ENCODE measurements around the gene MC3R. TPM values are rescaled to one million over a fixed set of nuclear protein-coding genes. Genes with fewer than 3 reads are reported as not detected.

Gene MC3R
- total and polyA plus RNA-seq, 4 donors: not detected

- WGBS: 77% methylated on average over 3 of the region's 3 CpGs
- Histone ChIP-seq H3K4me1 (ENCODE audit: control insufficient read depth in 4 of 4, insufficient read depth in 4 of 4, low read length in 3 of 4) (no peaks in the 10 kb centered on the region), H3K27ac (ENCODE audit: low read depth in 1 of 2, low read length in 2 of 2) (no peak overlapping the region), H3K9me3 (ENCODE audit: control insufficient read depth in 4 of 4, low read length in 3 of 4) (peaks cover 2 to 4% (median 4%) of the 10 kb centered on the region in 4 donors), H3K9ac (ENCODE audit: low read depth in 1 of 2, low read length in 2 of 2) (no peak overlapping the region), H3K4me3 (ENCODE audit: low read depth in 1 of 3, low read length in 3 of 3) (no peak overlapping the region), H3K27me3 (ENCODE audit: control insufficient read depth in 4 of 4, insufficient read depth in 4 of 4, low read length in 3 of 4) (peaks cover 0 to 2% (median 0%) of the 10 kb centered on the region in 4 donors), H3K36me3 (ENCODE audit: control insufficient read depth in 4 of 4, insufficient read depth in 3 of 4, low read depth in 1 of 4, low read length in 3 of 4) (no peaks in the 10 kb centered on the region)
- TF ChIP-seq FOXA2 (IDR thresholded peaks at IDR 0.05): no peak
- TF ChIP-seq RXRA (IDR thresholded peaks at IDR 0.05): no peak
- TF ChIP-seq CTCF (IDR thresholded peaks at IDR 0.05; ENCODE audit: low read depth, low read length, missing input control): no peak
- TF ChIP-seq HNF4A (conservative IDR thresholded peaks at IDR 0.05): no peak
- no peak for TF ChIP-seq SP1 (IDR thresholded peaks at IDR 0.05)
- no peak for TF ChIP-seq GABPA (IDR thresholded peaks at IDR 0.05 in 1 of 2, conservative IDR thresholded peaks at IDR 0.05 in 1 of 2)
- TF ChIP-seq RAD21 (IDR thresholded peaks at IDR 0.05): no peak
- TF ChIP-seq MAX (IDR thresholded peaks at IDR 0.05): no peak
- TF ChIP-seq JUND (IDR thresholded peaks at IDR 0.05): no peak
- no peak for TF ChIP-seq FOXA1 (IDR thresholded peaks at IDR 0.05)
- TF ChIP-seq NR2F2 (IDR thresholded peaks at IDR 0.05): no peak
- TF ChIP-seq YY1 (IDR thresholded peaks at IDR 0.05): no peak
- TF ChIP-seq TAF1 (conservative IDR thresholded peaks at IDR 0.05): no peak
- TF ChIP-seq ATF3 (IDR thresholded peaks at IDR 0.05): no peak
- TF ChIP-seq HNF4G (IDR thresholded peaks at IDR 0.05): no peak
- TF ChIP-seq REST (IDR thresholded peaks at IDR 0.05): no peak
- no peak for TF ChIP-seq ZBTB33 (IDR thresholded peaks at IDR 0.05)
- TF ChIP-seq EGR1 (IDR thresholded peaks at IDR 0.05; ENCODE audit: low read depth in 2 of 2): no peak
- no peak for DNase-seq (ENCODE audit: low spot score)
Observed at GRCh38 chr20:56205346-56205745, 43.2 kb upstream of the MC3R start.
